H1 (cell line): ENCODE results near the gene RNASE12. TPM values are rescaled to one million over a fixed set of nuclear protein-coding genes. Genes with fewer than 3 reads are reported as not detected.

Source experiments
- CTCF ChIA-PET: fragments of 300-600 bp; sonication (Branson Sonifier 250); formaldehyde crosslinking; loops from one replicate; lab custom pipeline; 2021; ENCODE audit not compliant: partially characterized antibody; lab: Charles Lee
- POLR2A ChIA-PET: fragments of 300-600 bp; sonication (Branson Sonifier 250); formaldehyde crosslinking; loops from one replicate; lab custom pipeline; 2021; ENCODE audit warnings: inconsistent platforms; ENCODE audit not compliant: partially characterized antibody; lab: Charles Lee
- DNase-seq, 2 experiments: peaks; one replicate each; pipeline versions ENCODE4 v3.0.0 to v3.0.0-alpha.2; 2010 to 2022; ENCODE audit warnings: low spot score in 2 of 2, low read depth in 1 of 2, mixed read lengths in 1 of 2
- FAIRE-seq: peaks from 2 replicates; lab custom pipeline; 2011; peaks lifted over from hg19 to GRCh38; lab: Jason Lieb, UNC
- H2AFZ ChIP-seq: 2 replicates; pipeline ENCODE4 v1.8.1; 2012; ENCODE audit warnings: low read length, inconsistent platforms
- H2AK5ac ChIP-seq: 2 replicates; pipeline ENCODE4 v1.6.1; 2013; ENCODE audit warnings: low read depth, low read length
- H2BK120ac ChIP-seq: replicated peaks from 2 replicates; pipeline ENCODE3; 2013; ENCODE audit warnings: low read depth, low read length, inconsistent platforms
- H2BK12ac ChIP-seq: 2 replicates; pipeline ENCODE4 v1.6.1; 2013; ENCODE audit warnings: low read depth, low read length
- H2BK15ac ChIP-seq: 2 replicates; pipeline ENCODE4 v1.6.1; 2013; ENCODE audit warnings: low read length
- H2BK20ac ChIP-seq: 2 replicates; pipeline ENCODE4 v1.6.1; 2013; ENCODE audit warnings: low read length
- H2BK5ac ChIP-seq: 2 replicates; pipeline ENCODE4 v1.6.1; 2013; ENCODE audit warnings: low read depth, low read length
- H3K14ac ChIP-seq: 2 replicates; pipeline ENCODE4 v1.6.1; 2013; ENCODE audit warnings: inconsistent platforms; ENCODE audit not compliant: insufficient read length
- H3K18ac ChIP-seq: 2 replicates; pipeline ENCODE4 v1.6.1; 2013; ENCODE audit warnings: low read length; ENCODE audit errors: extremely low read depth
- H3K23ac ChIP-seq: 2 replicates; pipeline ENCODE4 v1.6.1; 2013; ENCODE audit warnings: inconsistent platforms; ENCODE audit not compliant: insufficient read length
- H3K23me2 ChIP-seq: 2 replicates; pipeline ENCODE4 v1.6.1; 2013; ENCODE audit warnings: low read depth, low read length
- H3K27ac ChIP-seq: 2 replicates; pipeline ENCODE4 v1.6.1; 2011; ENCODE audit warnings: low read depth, low read length, inconsistent platforms
- H3K27me3 ChIP-seq, 4 experiments: replicated peaks in 1 of 4; 1 replicate in 1 of 4; 2 replicates in 3 of 4; pipeline versions ENCODE4 v1.6.1 to v1.8.1; 2011 to 2013; ENCODE audit warnings: low read length in 3 of 4, mild to moderate bottlenecking in 3 of 4, inconsistent platforms in 2 of 4, mixed read lengths in 2 of 4, moderate library complexity in 1 of 4; ENCODE audit not compliant: control insufficient read depth in 3 of 4, insufficient read depth in 3 of 4; ENCODE audit errors: extremely low read depth in 1 of 4
- H3K36me3 ChIP-seq, 4 experiments: 2 replicates each; pipeline versions ENCODE4 v1.6.1 to v1.8.1; 2011 to 2013; ENCODE audit warnings: mild to moderate bottlenecking in 4 of 4, low read length in 3 of 4, moderate library complexity in 2 of 4, control low read depth in 1 of 4, inconsistent platforms in 1 of 4; ENCODE audit not compliant: insufficient read depth in 4 of 4, control insufficient read depth in 2 of 4
- H3K4ac ChIP-seq: replicated peaks from 2 replicates; pipeline ENCODE3; 2013; ENCODE audit warnings: low read length, low read depth, mixed read lengths, inconsistent platforms; ENCODE audit not compliant: insufficient read length
- H3K4me1 ChIP-seq, 4 experiments: replicated peaks in 1 of 4; 1 replicate in 1 of 4; 2 replicates in 3 of 4; pipeline versions ENCODE4 v1.6.1 to v1.8.1; 2011 to 2013; ENCODE audit warnings: low read length in 3 of 4, inconsistent platforms in 2 of 4, mixed read lengths in 1 of 4; ENCODE audit not compliant: insufficient read depth in 4 of 4, control insufficient read depth in 3 of 4
- H3K4me2 ChIP-seq, 2 experiments: 2 replicates each; pipeline versions ENCODE4 v1.6.1 to v1.8.1; 2011 to 2013; ENCODE audit warnings: low read depth in 2 of 2, low read length in 2 of 2, control low read depth in 1 of 2, inconsistent platforms in 1 of 2, mild to moderate bottlenecking in 1 of 2; ENCODE audit not compliant: insufficient read depth in 1 of 2
- H3K4me3 ChIP-seq, 4 experiments: fragments of 200-600, 300-600 bp in 1 of 4; sonication (generic), shearing (Covaris generic), sonication (Bioruptor Twin) in 1 of 4; 2 replicates each; pipeline versions ENCODE4 v1.5.1 to v1.8.1; 2011 to 2016; ENCODE audit warnings: low read length in 4 of 4, low read depth in 3 of 4, control low read depth in 2 of 4, inconsistent platforms in 2 of 4, mild to moderate bottlenecking in 2 of 4, mixed read lengths in 1 of 4, moderate library complexity in 1 of 4; ENCODE audit not compliant: insufficient read depth in 2 of 4; ENCODE audit errors: extremely low read depth in 1 of 4
- H3K56ac ChIP-seq: replicated peaks from 2 replicates; pipeline ENCODE3; 2013; ENCODE audit warnings: low read depth, mild to moderate bottlenecking, mixed read lengths, low read length, inconsistent platforms; ENCODE audit not compliant: insufficient read length
- H3K79me1 ChIP-seq: 2 replicates; pipeline ENCODE4 v1.6.1; 2013; ENCODE audit warnings: low read depth, low read length, control low read depth
- H3K79me2 ChIP-seq, 2 experiments: 2 replicates each; pipeline versions ENCODE4 v1.6.1 to v1.8.1; 2012 to 2013; ENCODE audit warnings: low read length in 2 of 2, mild to moderate bottlenecking in 2 of 2, inconsistent platforms in 1 of 2; ENCODE audit not compliant: insufficient read depth in 2 of 2, control insufficient read depth in 1 of 2
- H3K9ac ChIP-seq, 4 experiments: replicated peaks in 1 of 4; 1 replicate in 1 of 4; 2 replicates in 3 of 4; pipeline versions ENCODE4 v1.6.1 to v1.8.1; 2011 to 2013; ENCODE audit warnings: low read depth in 3 of 4, low read length in 3 of 4, control low read depth in 2 of 4, mild to moderate bottlenecking in 2 of 4, moderate library complexity in 2 of 4, inconsistent platforms in 1 of 4; ENCODE audit errors: extremely low read depth in 1 of 4
- H3K9me3 ChIP-seq, 2 experiments: 2 replicates each; pipeline versions ENCODE4 v1.6.1 to v1.8.1; 2012 to 2013; ENCODE audit warnings: mild to moderate bottlenecking in 2 of 2, moderate library complexity in 2 of 2, control low read depth in 1 of 2, inconsistent platforms in 1 of 2, low read depth in 1 of 2, low read length in 1 of 2, mixed read lengths in 1 of 2; ENCODE audit not compliant: insufficient read depth in 2 of 2
- H4K20me1 ChIP-seq, 2 experiments: replicated peaks in 1 of 2; 2 replicates each; pipeline versions ENCODE3 to v1.8.1; 2011 to 2013; ENCODE audit warnings: inconsistent platforms in 2 of 2, low read length in 2 of 2, mild to moderate bottlenecking in 1 of 2; ENCODE audit not compliant: insufficient read depth in 2 of 2, control insufficient read depth in 1 of 2
- H4K5ac ChIP-seq: 2 replicates; pipeline ENCODE4 v1.6.1; 2013; ENCODE audit warnings: low read length, low read depth, mixed read lengths, inconsistent platforms; ENCODE audit not compliant: insufficient read length
- H4K8ac ChIP-seq: 2 replicates; pipeline ENCODE4 v1.8.0; 2013; ENCODE audit warnings: mild to moderate bottlenecking, moderate library complexity, low read length, inconsistent platforms; ENCODE audit not compliant: insufficient read depth; ENCODE audit errors: extremely low read depth
- H4K91ac ChIP-seq: replicated peaks from 2 replicates; pipeline ENCODE3; 2013; ENCODE audit warnings: low read length, mixed read lengths, inconsistent platforms; ENCODE audit not compliant: insufficient read length
- BACH1 ChIP-seq: IDR thresholded peaks from 2 replicates; pipeline ENCODE4 v1.6.1; 2012; ENCODE audit warnings: low read length, improper control_type of control experiment
- CEBPB ChIP-seq: IDR thresholded peaks from 2 replicates; pipeline ENCODE4 v1.6.1; 2012; ENCODE audit warnings: low read depth, low read length
- EZH2 ChIP-seq: fragments of 200-600 bp; sonication (generic); IDR thresholded peaks from 2 replicates; pipeline ENCODE4 v1.7.1; 2012; ENCODE audit warnings: low read depth, mild to moderate bottlenecking, moderate library complexity, low read length, inconsistent platforms; ENCODE audit not compliant: severe bottlenecking
- GABPA ChIP-seq: IDR thresholded peaks from 2 replicates; pipeline ENCODE4 v1.6.1; 2011; ENCODE audit warnings: mild to moderate bottlenecking, low read length, moderate library complexity, borderline replicate concordance; ENCODE audit not compliant: insufficient read depth
- GTF2F1 ChIP-seq: IDR thresholded peaks from 2 replicates; pipeline ENCODE4 v1.6.1; 2012; ENCODE audit warnings: low read depth, low read length, improper control_type of control experiment, borderline replicate concordance
- JUN ChIP-seq: IDR thresholded peaks from 2 replicates; pipeline ENCODE4 v1.6.1; 2011; ENCODE audit warnings: low read depth, mild to moderate bottlenecking, improper control_type of control experiment, low read length
- RBBP5 ChIP-seq: IDR thresholded peaks from 2 replicates; pipeline ENCODE4 v1.7.1; 2012; ENCODE audit warnings: low read depth, mild to moderate bottlenecking, inconsistent platforms, low read length, moderate library complexity, borderline replicate concordance
- SIX5 ChIP-seq: IDR thresholded peaks from 2 replicates; pipeline ENCODE4 v1.6.1; 2011; ENCODE audit warnings: mild to moderate bottlenecking, low read depth, low read length
- TCF12 ChIP-seq: IDR thresholded peaks from 2 replicates; pipeline ENCODE4 v1.6.1; 2011; ENCODE audit warnings: low read depth, mild to moderate bottlenecking, low read length
- WGBS, 2 experiments: shearing (Covaris generic) in 1 of 2; methylation state at CpG; one replicate each; pipeline versions ENCODE4 v1.1.6 to v1.1.7; 2013 to 2015; ENCODE audit warnings: low lambda C conversion rate in 2 of 2, mixed read lengths in 2 of 2, inconsistent platforms in 1 of 2, low coverage in 1 of 2, missing lambda C conversion rate in 1 of 2; ENCODE audit not compliant: insufficient replicate concordance in 2 of 2, insufficient coverage in 1 of 2, insufficient read length in 1 of 2; ENCODE audit errors: extremely low coverage in 1 of 2, missing lambda C conversion rate in 1 of 2; 5-methylcytosine and 5-hydroxymethylcytosine counted together
- polyA plus RNA-seq, 7 experiments: library from polyadenylated mRNA; depleted of rRNA in 3 of 7; stranded (reverse) in 5 of 7; unstranded in 2 of 7; fragments of >200 nt in 5 of 7; fragments of 200-250 nt in 2 of 7; gene quantifications; 1 replicate in 5 of 7; 2 replicates in 1 of 7; 4 replicates in 1 of 7; pipeline versions ENCODE4 v1.2.1 to v1.2.3, GENCODE V29; 2011 to 2013; ENCODE audit warnings: missing spikeins in 2 of 7, mixed read lengths in 2 of 7
- total RNA-seq: library from RNA; stranded (reverse); fragmentation: NEBNext Ultra II Directional; extraction: Animal tissue kit (Norgen Biotek cat#: 25700); gene quantifications from 2 replicates; pipeline ENCODE4 v1.2.1, GENCODE V29; 2021

Gene RNASE12
- total and polyA plus RNA-seq, 2 of the 8 experiments (the other 6 are each of a cell fraction or from before 2014, with no cell fraction given) = not detected

GRCh38 chr14:20602583-20602982 lies 11.4 kb upstream of the RNASE12 start:
- 92% methylated on average over 9 of the region's 9 CpGs; no CpG with 5 or more reads in 1 of the 2 experiments for WGBS, 2 experiments
- Histone ChIP-seq H3K79me2 (no peaks in the 10 kb centered on the region), H3K14ac (no peak overlapping the region), H3K4ac (no peak overlapping the region), H3K9me3 (no peaks in the 10 kb centered on the region), H3K56ac (no peak overlapping the region), H3K79me1 (no peaks in the 10 kb centered on the region), H2BK120ac (no peak overlapping the region), H2BK5ac (no peak overlapping the region), H2BK15ac (no peak overlapping the region), H3K9ac (no peak overlapping the region), H3K27me3 (no peaks in the 10 kb centered on the region; a peak in 1 of 7 replicates), H2AK5ac (no peak overlapping the region), H3K18ac (no peak overlapping the region), H2BK20ac (no peak overlapping the region), H3K23ac (no peak overlapping the region), H2BK12ac (no peak overlapping the region), H3K4me1 (no peaks in the 10 kb centered on the region; a peak in 1 of 7 replicates), H4K5ac (no peak overlapping the region), H3K4me3 (no peak overlapping the region), H3K36me3 (no peaks in the 10 kb centered on the region), H4K8ac (no peak overlapping the region), H3K23me2 (no peaks in the 10 kb centered on the region), H4K20me1 (no peaks in the 10 kb centered on the region), H4K91ac (no peak overlapping the region), H3K4me2 (no peak overlapping the region), H2AFZ (no peak overlapping the region), H3K27ac (no peak overlapping the region)
- POLR2A ChIA-PET = interaction anchor here (1.0 kb wide), 1 partner anchor 17 kb away, joined by 3 read pairs; no protein-coding TSS in a partner anchor
- no peak for DNase-seq
- TF ChIP-seq GABPA (no peak), RBBP5 (no peak), EZH2 (no peak), JUN (no peak), TCF12 (no peak), CEBPB (no peak), GTF2F1 (no peak), BACH1 (no peak), SIX5 (no peak)
- CTCF ChIA-PET = interaction anchor here (1.2 to 8.9 kb wide), 4 partner anchors 68 to 185 kb away, joined by 4 to 114 read pairs (median 74); no protein-coding TSS in a partner anchor
- FAIRE-seq = no peak
